ENCODE measurements around the gene RCC2.

- TF ChIP-seq POLR2A (IDR thresholded peaks at IDR 0.05) (no peak), CTCF (IDR thresholded peaks at IDR 0.05) (no peak)
Observed at GRCh38 chr1:17437260-17437579, 2.3 kb downstream of the RCC2 start.

All from uterus (tissue), 2 donors.